HFFc6 (cell line): ENCODE results near the gene FAM163B. TPM values are rescaled to one million over a fixed set of nuclear protein-coding genes. Genes with fewer than 3 reads are reported as not detected.

Experiments
- DNase-seq: peaks from one replicate; pipeline ENCODE4 v3.0.0-alpha.2; 2018
- H3K27ac Mint-ChIP-seq: 2 replicates; pipeline ENCODE4 v1.8.0; 2020; ENCODE audit warnings: mild to moderate bottlenecking, mixed read lengths
- H3K27me3 Mint-ChIP-seq: 2 replicates; pipeline ENCODE4 v1.8.0; 2021; ENCODE audit warnings: mild to moderate bottlenecking, moderate library complexity, mixed read lengths; ENCODE audit not compliant: insufficient read depth
- H3K36me3 Mint-ChIP-seq: 2 replicates; pipeline ENCODE4 v1.8.0; 2021; ENCODE audit warnings: low read depth, mixed read lengths
- H3K4me1 Mint-ChIP-seq: 2 replicates; pipeline ENCODE4 v1.8.0; 2020; ENCODE audit warnings: low read depth, mixed read lengths
- H3K4me3 Mint-ChIP-seq: 2 replicates; pipeline ENCODE4 v1.8.0; 2020; ENCODE audit warnings: mild to moderate bottlenecking, moderate library complexity, mixed read lengths
- H3K9me3 Mint-ChIP-seq: 2 replicates; pipeline ENCODE4 v1.8.0; 2020; ENCODE audit warnings: mild to moderate bottlenecking, mixed read lengths
- total RNA-seq, 6 experiments: library from RNA; stranded (reverse); fragmentation: NEBNext Ultra II Directional; extraction: Animal tissue kit (Norgen Biotek cat#: 25700); gene quantifications; 2 replicates in 1 of 6; 3 replicates in 5 of 6; pipeline ENCODE4 v1.2.3, GENCODE V29; 2021
- TF ChIP-seq, protein P1 (sequence below): fragments of 200-600 bp; sonication (generic); IDR thresholded peaks from 2 replicates; pipeline ENCODE4 v1.5.0; 2021; ENCODE audit warnings: antibody characterized with exemption, mild to moderate bottlenecking

Gene FAM163B
- total RNA-seq, 6 experiments from 2014 or later: not detected

GRCh38 chr9:133621725-133622267 is 12.6 kb upstream of the FAM163B start:
- Mint-ChIP-seq H3K27me3 (peaks cover 46% of the 10 kb centered on the region), H3K27ac (no peak overlapping the region)
- TF ChIP-seq, protein P1, sequence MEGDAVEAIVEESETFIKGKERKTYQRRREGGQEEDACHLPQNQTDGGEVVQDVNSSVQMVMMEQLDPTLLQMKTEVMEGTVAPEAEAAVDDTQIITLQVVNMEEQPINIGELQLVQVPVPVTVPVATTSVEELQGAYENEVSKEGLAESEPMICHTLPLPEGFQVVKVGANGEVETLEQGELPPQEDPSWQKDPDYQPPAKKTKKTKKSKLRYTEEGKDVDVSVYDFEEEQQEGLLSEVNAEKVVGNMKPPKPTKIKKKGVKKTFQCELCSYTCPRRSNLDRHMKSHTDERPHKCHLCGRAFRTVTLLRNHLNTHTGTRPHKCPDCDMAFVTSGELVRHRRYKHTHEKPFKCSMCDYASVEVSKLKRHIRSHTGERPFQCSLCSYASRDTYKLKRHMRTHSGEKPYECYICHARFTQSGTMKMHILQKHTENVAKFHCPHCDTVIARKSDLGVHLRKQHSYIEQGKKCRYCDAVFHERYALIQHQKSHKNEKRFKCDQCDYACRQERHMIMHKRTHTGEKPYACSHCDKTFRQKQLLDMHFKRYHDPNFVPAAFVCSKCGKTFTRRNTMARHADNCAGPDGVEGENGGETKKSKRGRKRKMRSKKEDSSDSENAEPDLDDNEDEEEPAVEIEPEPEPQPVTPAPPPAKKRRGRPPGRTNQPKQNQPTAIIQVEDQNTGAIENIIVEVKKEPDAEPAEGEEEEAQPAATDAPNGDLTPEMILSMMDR: no peak

GRCh38 chr9:133619791-133620190 is 10.6 kb upstream of the FAM163B start:
- no peak for DNase-seq
- Mint-ChIP-seq H3K4me1 (peaks cover 6% of the 10 kb centered on the region; the same call in 1 of the 2 replicates), H3K27me3 (peaks cover 51% of the 10 kb centered on the region), H3K4me3 (no peak overlapping the region), H3K27ac (no peak overlapping the region), H3K36me3 (no peaks in the 10 kb centered on the region), H3K9me3 (no peaks in the 10 kb centered on the region)
- TF ChIP-seq, protein P1: no peak

More at GRCh38 chr9:133621725-133622267, 12.6 kb upstream of the FAM163B start:
- H3K4me3 Mint-ChIP-seq: no peak overlapping the region
- no peak for DNase-seq
- H3K9me3 Mint-ChIP-seq: peaks cover 10% of the 10 kb centered on the region
- peaks cover 6% of the 10 kb centered on the region; the same call in 1 of the 2 replicates for H3K4me1 Mint-ChIP-seq
- H3K36me3 Mint-ChIP-seq: no peaks in the 10 kb centered on the region

DNA sequence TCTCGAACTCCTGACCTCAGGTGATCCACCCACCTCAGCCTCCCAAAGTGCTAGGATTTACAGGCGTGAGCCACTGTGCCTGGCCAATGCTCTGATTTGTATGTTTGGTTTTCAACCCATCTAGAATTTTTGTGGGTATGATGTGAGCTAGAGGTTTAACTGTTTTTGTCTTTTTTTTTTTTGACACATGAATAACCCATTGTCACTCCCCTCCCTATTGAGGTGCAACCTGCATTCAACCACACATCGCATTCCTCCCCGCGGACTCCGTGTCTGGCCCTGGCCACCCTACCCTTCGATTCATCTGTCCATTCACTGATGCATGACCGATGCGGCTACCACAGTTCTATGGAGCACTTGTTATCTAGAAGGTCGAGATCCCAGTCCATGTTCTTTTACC is 9.5 kb upstream of the FAM163B start:
- Mint-ChIP-seq H3K36me3 (no peaks in the 10 kb centered on the region), H3K4me3 (no peak overlapping the region), H3K9me3 (no peaks in the 10 kb centered on the region), H3K4me1 (peaks cover 6% of the 10 kb centered on the region; the same call in 1 of the 2 replicates), H3K27ac (no peak overlapping the region), H3K27me3 (peaks cover 57% of the 10 kb centered on the region)
- no peak for DNase-seq
- TF ChIP-seq, protein P1: no peak

- H3K27me3 Mint-ChIP-seq: peaks cover 62% of the 10 kb centered on the region
Observed at GRCh38 chr9:133616643-133617405, 7.6 kb upstream of the FAM163B start.

GRCh38 chr9:133615606-133616188 is 6.5 kb upstream of the FAM163B start:
- DNase-seq: no peak
- H3K9me3 Mint-ChIP-seq: no peaks in the 10 kb centered on the region
- peaks cover 6% of the 10 kb centered on the region; the same call in 1 of the 2 replicates for H3K4me1 Mint-ChIP-seq
- no peak overlapping the region for H3K4me3 Mint-ChIP-seq
- peaks cover 64% of the 10 kb centered on the region for H3K27me3 Mint-ChIP-seq
- H3K36me3 Mint-ChIP-seq: no peaks in the 10 kb centered on the region
- TF ChIP-seq, protein P1: no peak
- H3K27ac Mint-ChIP-seq: no peak overlapping the region

More at GRCh38 chr9:133616643-133617405, 7.6 kb upstream of the FAM163B start:
- DNase-seq: no peak
- peaks cover 6% of the 10 kb centered on the region; the same call in 1 of the 2 replicates for H3K4me1 Mint-ChIP-seq
- H3K27ac Mint-ChIP-seq: no peak overlapping the region
- H3K9me3 Mint-ChIP-seq: no peaks in the 10 kb centered on the region
- H3K36me3 Mint-ChIP-seq: no peaks in the 10 kb centered on the region
- TF ChIP-seq, protein P1: no peak
- no peak overlapping the region for H3K4me3 Mint-ChIP-seq
